Stimulated activated naive CD4-positive, alpha-beta T cell treated with Interleukin-2 at 50 U/mL for 16 hours (primary cell): ENCODE results near the gene CENPF.
"Not testable (repeated sequence)": the region's sequence is repeated elsewhere in the genome, so short reads cannot be mapped to it uniquely, and the experiment has no call there.

Experiments
- DNase-seq: peaks from one replicate; lab custom pipeline; 2025; lab: John Stamatoyannopoulos, UW

CENPF gene

DNA sequence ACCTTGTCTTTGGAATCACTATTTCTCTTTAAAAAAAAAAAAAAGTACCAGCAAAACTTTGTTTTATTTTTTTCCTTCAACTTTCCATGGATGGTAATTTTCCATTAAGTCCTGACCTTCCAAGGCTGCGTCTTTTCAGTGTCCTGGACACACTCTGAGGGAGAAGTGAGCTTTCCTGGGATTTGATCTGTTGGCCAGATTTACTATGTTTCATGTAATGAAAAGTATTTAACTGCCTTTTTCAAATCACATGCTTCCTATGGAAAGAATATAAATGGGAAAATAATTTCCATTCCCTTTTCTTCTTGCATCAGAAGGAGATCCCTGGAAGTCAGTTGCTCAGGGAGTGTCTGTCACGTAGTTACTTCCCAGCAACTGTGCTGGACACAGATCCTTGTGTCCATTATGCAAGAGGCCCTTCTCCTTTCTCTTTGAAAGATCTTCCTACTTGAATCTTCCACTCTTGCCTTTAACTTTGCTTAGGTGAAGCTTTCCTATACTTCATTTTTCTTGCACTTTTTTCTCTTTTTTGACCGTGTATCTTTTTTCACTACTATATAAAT lies 59.3 kb downstream of the CENPF start:
- no peak for DNase-seq

DNA sequence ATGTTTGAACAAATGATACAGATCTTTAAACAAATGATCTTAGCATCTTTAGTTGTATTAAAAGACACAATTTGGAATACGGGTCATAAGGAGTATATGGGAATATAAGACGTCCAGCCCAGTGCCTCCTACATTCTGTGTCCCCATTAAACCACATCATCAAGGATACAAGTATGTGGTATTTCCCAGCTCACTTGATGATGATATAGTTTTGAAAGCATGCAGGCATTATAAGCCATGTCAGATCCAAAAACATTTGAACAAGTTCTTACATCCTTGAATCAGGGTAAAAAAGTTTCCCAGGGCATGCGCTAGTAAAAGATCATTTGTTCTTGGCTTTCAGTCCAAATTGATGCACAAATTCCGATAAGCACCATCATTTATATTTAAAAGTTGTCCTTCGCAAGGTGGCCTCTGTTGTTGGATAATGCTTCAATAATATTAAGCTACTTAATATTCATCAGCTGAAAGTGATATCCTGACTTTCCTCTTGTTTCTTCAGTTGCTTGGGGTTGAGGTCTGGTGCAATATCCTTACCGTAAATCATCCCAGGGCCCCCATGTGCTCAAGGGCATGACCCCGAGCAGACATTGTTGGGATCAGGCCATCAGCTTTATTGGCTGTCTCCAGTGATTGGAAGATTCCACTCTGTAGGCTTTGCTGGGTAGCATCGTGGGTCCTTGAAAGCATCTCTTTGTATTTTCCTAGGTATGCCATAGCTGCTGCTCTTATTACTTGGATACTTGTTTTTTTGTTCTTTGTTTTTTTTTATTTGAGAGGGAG lies 61.8 kb downstream of the CENPF start:
- DNase-seq = no peak

GRCh38 chr1:214665606-214666110 lies 62.7 kb downstream of the CENPF start:
- no peak for DNase-seq

GRCh38 chr1:214666674-214667073 lies 63.7 kb downstream of the CENPF start:
- DNase-seq = no peak

- DNase-seq = no peak
Measured at GRCh38 chr1:214670098-214670497, 67.1 kb downstream of the CENPF start.

DNA sequence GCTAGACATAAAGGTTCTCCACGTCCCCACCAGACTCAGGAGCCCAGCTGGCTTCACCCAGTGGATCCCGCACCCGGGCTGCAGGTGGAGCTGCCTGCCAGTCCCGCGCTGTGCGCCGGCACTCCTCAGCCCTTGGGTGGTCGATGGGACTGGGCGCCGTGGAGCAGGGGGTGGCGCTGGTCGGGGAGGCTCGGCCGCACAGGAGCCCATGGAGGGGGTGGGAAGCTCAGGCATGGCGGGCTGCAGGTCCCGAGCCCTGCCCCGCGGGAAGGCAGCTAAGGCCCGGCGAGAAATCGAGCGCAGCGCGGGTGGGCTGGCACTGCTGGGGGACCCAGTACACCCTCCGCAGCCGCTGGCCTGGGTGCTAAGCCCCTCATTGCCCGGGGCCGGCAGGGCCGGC lies 70.0 kb downstream of the CENPF start:
- DNase-seq = not testable (repeated sequence)

DNA sequence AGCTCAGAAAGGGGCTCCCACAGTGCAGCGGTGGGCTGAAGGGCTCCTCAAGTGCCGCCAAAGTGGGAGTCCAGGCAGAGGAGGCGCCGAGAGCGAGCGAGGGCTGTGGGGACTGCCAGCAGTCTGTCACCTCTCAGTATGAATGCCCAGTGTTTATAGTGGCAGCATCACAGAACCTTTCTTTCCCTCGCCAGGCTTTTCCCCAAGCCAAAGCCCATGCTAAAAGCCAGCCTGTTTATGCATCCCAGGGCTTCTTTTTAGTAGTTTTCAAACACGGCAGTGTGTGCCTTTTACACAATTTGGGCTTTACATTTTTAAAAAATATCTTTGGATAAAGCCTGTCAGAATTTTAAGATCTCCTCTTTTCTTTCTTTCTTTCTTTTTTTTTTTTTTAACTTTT lies 70.6 kb downstream of the CENPF start:
- no peak for DNase-seq

GRCh38 chr1:214675524-214675923 lies 72.5 kb downstream of the CENPF start:
- not testable (repeated sequence) for DNase-seq

GRCh38 chr1:214676747-214677146 lies 73.8 kb downstream of the CENPF start:
- DNase-seq = no peak

- no peak for DNase-seq
Measured at GRCh38 chr1:214677945-214678344, 75.0 kb downstream of the CENPF start.

- no peak for DNase-seq
Measured at GRCh38 chr1:214678386-214678785, 75.4 kb downstream of the CENPF start.

DNA sequence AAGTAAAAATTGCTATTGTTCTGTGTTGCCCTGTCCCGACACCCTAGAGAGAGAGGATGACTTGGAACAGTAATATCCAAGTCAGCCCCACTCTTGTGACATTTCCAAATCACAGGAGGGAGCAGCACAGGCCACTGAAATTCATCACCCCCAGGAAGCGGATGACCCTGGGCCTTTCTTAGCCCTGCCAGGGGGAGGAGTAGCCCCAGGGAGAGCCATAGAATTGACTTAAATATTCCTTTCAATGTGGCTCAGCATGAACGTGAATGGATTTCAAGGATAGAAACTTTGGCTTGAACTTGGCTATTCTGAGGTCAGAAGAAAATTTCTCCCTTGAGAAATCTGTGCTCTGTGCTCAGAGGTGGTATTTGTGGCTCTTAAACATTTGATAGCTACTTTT lies 80.6 kb downstream of the CENPF start:
- no peak for DNase-seq

DNA sequence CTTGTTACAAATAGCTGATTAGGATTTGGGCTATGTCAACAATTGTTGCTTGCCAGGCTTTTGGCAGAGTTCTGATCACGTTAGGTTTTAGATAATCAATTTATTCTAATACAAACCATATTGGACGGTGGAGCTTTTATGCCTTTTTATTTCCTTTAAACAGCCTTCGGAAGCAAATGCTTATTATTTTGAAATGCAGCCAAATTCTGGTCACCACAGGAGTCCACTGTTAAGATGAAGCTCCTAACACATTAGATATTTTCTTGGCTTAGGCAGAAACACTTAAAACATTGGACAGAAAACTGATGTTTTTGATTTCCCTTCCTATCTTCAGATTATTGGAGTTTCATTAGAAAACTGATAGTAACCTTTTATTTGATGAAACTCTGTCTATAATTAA lies 82.9 kb downstream of the CENPF start:
- DNase-seq = no peak

DNA sequence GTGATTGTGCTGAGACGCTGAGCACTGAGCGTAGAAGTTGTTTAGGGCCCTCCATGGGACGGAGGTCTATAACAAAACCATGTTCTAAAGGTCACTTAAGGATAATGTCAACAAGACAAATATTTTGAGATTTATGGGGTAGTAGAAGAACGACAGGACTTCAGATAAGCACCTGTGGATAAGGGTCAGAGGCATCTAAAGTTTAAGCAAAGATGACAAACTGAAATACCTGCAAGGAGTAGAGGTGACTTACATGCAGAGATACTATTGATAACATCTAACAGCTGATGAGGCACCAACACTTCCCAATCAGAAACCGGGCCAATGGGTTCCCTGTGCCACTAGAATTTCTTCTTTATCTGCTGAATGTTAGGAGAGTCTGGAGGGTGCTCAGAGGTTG lies 83.5 kb downstream of the CENPF start:
- DNase-seq = no peak

DNA sequence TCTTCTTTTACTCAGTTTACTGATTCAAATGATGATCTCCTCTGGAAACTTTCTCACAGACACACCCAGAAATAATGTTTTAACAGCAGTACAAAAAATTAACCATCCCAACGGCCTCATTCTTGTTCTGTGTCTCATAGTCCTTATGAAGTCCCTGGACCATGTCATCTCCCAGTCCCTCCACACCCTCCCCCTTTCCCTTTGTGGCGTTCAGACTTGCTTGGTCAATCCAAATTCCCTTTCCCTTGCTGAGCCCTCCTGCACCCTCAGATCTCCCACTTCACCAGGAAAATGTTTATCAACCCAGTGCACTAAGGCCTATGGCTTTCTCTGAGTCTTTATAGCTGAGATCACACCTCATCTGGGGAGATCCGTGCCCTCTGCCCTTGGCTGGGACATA lies 85.9 kb downstream of the CENPF start:
- no peak for DNase-seq

DNA sequence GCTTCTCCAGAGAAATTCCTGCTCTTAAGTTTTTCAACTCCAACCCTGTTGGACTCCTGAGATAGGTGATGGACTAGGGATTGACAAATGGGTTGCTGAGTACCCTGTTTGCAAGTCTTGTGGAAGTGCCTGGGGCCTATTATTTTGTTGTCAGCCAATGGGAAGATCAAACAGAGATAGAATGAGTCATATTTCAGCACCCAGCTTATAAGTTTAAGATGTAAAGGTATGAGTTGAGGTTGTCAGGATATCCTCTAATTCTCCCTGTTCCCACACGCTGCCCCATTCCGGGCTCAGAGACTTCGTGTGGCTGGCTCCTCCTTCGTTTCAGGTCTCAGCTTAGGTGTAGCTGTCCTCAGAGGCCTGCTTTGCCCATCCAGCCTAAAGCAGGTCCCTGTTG lies 91.8 kb downstream of the CENPF start:
- no peak for DNase-seq

- DNase-seq = no peak
Measured at GRCh38 chr1:214698559-214698958, 95.6 kb downstream of the CENPF start.

GRCh38 chr1:214700437-214700836 lies 97.4 kb downstream of the CENPF start:
- no peak for DNase-seq

- no peak for DNase-seq
Measured at GRCh38 chr1:214702556-214702955, 99.6 kb downstream of the CENPF start.

- no peak for DNase-seq
Measured at GRCh38 chr1:214707306-214708087, 104.5 kb downstream of the CENPF start.

DNA sequence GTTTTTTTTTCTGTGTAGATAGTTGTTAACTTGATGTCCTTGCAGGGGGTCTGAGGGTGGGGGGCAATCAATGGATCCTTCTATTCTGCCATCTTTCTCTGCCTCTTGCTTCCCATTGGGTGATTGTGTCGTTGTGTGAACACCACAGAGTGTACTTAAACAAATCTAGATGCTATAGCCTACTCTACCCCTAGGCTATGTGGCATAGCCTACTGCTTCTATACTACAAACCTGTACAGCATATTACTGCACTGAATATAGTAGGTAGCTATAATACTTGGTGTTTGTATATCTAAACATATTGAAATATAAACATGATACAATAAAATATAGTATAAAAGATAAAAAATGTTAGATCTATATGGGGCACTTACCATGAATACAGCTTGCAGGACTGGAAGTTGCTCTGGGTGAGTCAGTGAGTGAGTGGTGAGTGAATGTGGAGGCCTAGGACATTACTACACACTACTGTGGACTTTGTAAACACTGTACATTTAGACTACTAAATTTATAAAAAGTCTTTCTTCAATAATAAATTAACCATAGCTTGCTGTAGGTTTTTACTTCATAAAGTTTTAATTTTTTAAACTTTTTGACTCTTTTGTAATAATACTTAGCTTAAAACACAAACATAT lies 105.4 kb downstream of the CENPF start:
- DNase-seq = no peak

DNA sequence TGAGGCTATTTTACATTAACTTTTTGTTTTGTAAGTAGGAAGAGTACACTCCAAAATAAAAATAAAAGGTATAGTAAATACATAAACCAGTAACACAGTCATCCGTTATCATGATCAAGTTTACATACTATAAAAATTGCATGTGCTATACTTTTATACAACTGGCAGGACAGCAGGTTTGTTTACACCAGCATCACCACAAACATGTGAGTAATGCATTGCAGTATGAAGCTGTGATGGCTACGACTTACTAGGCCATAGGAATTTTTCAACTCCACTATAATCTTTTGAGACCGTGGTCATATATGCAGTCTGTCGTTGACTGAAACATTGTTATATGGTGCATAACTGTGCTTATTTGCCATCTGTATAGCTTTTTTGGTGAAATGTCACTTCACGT lies 106.2 kb downstream of the CENPF start:
- DNase-seq = no peak
